Hepatocyte (in vitro differentiated cells): ENCODE measurements around the gene ZC3H12C. TPM values are rescaled to one million over a fixed set of nuclear protein-coding genes. Genes with fewer than 3 reads are reported as not detected.

Experiments used
- DNase-seq: peaks from one replicate; pipeline ENCODE4 v3.0.0-alpha.2; 2016; ENCODE audit warnings: low spot score
- H2AFZ ChIP-seq: fragments of 200-600 bp; sonication (generic); 2 replicates; pipeline ENCODE4 v1.6.0; 2016; ENCODE audit warnings: antibody characterized with exemption, mild to moderate bottlenecking
- H3K27ac ChIP-seq: fragments of 200-600 bp; sonication (generic); 2 replicates; pipeline ENCODE4 v1.5.1; 2016; ENCODE audit warnings: mild to moderate bottlenecking
- H3K27me3 ChIP-seq: fragments of 200-600 bp; sonication (generic); 2 replicates; pipeline ENCODE4 v1.6.1; 2016
- H3K36me3 ChIP-seq: fragments of 200-600 bp; sonication (generic); replicated peaks from 2 replicates; pipeline ENCODE4 v1.5.1; 2016; ENCODE audit warnings: low read depth; ENCODE audit not compliant: insufficient read depth
- H3K4me1 ChIP-seq: fragments of 200-600 bp; sonication (generic); 2 replicates; pipeline ENCODE4 v1.5.1; 2016; ENCODE audit warnings: mild to moderate bottlenecking, moderate library complexity; ENCODE audit not compliant: insufficient read depth
- H3K4me2 ChIP-seq: fragments of 200-600 bp; sonication (generic); 2 replicates; pipeline ENCODE4 v1.6.0; 2016
- H3K4me3 ChIP-seq: fragments of 200-600 bp; sonication (generic); 2 replicates; pipeline ENCODE4 v1.5.1; 2016; ENCODE audit warnings: mild to moderate bottlenecking
- H3K79me2 ChIP-seq: fragments of 200-600 bp; sonication (generic); 2 replicates; pipeline ENCODE4 v1.6.0; 2017; ENCODE audit warnings: mild to moderate bottlenecking
- H3K9me2 ChIP-seq: fragments of 200-600 bp; sonication (generic); replicated peaks from 2 replicates; pipeline ENCODE4 v1.6.0; 2017; ENCODE audit warnings: mild to moderate bottlenecking; ENCODE audit not compliant: insufficient read depth
- H3K9me3 ChIP-seq: fragments of 200-600 bp; sonication (generic); 2 replicates; pipeline ENCODE4 v1.5.1; 2016; ENCODE audit warnings: low read depth, mild to moderate bottlenecking
- H4K20me1 ChIP-seq: fragments of 200-600 bp; sonication (generic); 2 replicates; pipeline ENCODE4 v1.6.0; 2016; ENCODE audit warnings: mild to moderate bottlenecking; ENCODE audit not compliant: insufficient read depth, poor library complexity, severe bottlenecking
- EZH2 ChIP-seq: fragments of 200-600 bp; sonication (generic); IDR thresholded peaks from 2 replicates; pipeline ENCODE4 v1.6.1; 2016; ENCODE audit warnings: antibody characterized with exemption, mild to moderate bottlenecking, borderline replicate concordance
- EZH2phosphoT487 ChIP-seq: fragments of 200-600 bp; sonication (generic); IDR thresholded peaks from one replicate; pipeline ENCODE4 v1.6.1; 2018; ENCODE audit warnings: antibody characterized with exemption, mild to moderate bottlenecking, low read depth, moderate library complexity; ENCODE audit not compliant: unreplicated experiment, severe bottlenecking
- WGBS: methylation state at CpG from one replicate; pipeline ENCODE4 v1.1.6; 2016; ENCODE audit warnings: low lambda C conversion rate; ENCODE audit errors: missing lambda C conversion rate; 5-methylcytosine and 5-hydroxymethylcytosine counted together
- polyA plus RNA-seq: library from polyadenylated mRNA; unstranded; fragments of >200 nt; fragmentation: Nextera tagmentation; extraction: Ambion mirVana; gene quantifications from 2 replicates; pipeline ENCODE4 v1.2.1, GENCODE V29; 2016
- total RNA-seq: library from RNA; depleted of rRNA; stranded (reverse); fragments of >200 nt; gene quantifications from 2 replicates; pipeline ENCODE4 v1.2.3, GENCODE V29; 2014
- TF ChIP-seq, protein P1 (sequence below): fragments of 200-600 bp; sonication (generic); IDR thresholded peaks from 2 replicates; pipeline ENCODE4 v1.5.1; 2016; ENCODE audit warnings: antibody characterized with exemption, mild to moderate bottlenecking; ENCODE audit not compliant: poor library complexity

The ZC3H12C gene
- total and polyA plus RNA-seq, 2 experiments from 2014 or later, result 1.7 to 12.3 TPM

DNA sequence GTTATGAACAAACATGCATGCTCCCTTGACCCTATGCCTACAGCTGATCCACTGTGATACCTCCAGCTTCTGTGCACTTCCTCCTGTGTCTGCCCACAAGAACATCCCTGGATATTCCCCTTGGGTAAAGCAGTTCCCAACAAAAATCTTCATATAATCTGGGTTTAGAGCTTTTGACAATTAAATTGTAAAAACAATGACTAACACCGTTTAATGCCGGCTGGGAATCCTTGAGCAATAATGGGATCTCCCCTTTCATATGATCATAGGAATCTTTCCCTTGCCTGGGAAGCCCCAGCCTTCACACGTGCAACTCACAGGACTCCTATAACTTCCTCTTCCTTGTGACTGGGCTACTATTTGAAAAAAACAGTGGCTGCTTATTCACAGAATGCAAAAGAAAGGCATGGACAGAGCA is 6.3 kb upstream of the ZC3H12C start:
- H3K4me3 ChIP-seq, result no peak overlapping the region
- DNase-seq, result no peak
- no peak overlapping the region for H2AFZ ChIP-seq
- WGBS, result 84% methylated on average over 3 of the region's 3 CpGs
- no peaks in the 10 kb centered on the region for H3K4me1 ChIP-seq
- H3K4me2 ChIP-seq, result no peak overlapping the region
- H3K36me3 ChIP-seq, result no peaks in the 10 kb centered on the region
- no peaks in the 10 kb centered on the region for H3K9me2 ChIP-seq
- H3K9me3 ChIP-seq, result no peaks in the 10 kb centered on the region
- no peaks in the 10 kb centered on the region for H3K27me3 ChIP-seq
- H4K20me1 ChIP-seq, result no peaks in the 10 kb centered on the region
- H3K79me2 ChIP-seq, result no peaks in the 10 kb centered on the region
- no peak overlapping the region for H3K27ac ChIP-seq
- no peak for TF ChIP-seq EZH2phosphoT487
- TF ChIP-seq, protein P1, sequence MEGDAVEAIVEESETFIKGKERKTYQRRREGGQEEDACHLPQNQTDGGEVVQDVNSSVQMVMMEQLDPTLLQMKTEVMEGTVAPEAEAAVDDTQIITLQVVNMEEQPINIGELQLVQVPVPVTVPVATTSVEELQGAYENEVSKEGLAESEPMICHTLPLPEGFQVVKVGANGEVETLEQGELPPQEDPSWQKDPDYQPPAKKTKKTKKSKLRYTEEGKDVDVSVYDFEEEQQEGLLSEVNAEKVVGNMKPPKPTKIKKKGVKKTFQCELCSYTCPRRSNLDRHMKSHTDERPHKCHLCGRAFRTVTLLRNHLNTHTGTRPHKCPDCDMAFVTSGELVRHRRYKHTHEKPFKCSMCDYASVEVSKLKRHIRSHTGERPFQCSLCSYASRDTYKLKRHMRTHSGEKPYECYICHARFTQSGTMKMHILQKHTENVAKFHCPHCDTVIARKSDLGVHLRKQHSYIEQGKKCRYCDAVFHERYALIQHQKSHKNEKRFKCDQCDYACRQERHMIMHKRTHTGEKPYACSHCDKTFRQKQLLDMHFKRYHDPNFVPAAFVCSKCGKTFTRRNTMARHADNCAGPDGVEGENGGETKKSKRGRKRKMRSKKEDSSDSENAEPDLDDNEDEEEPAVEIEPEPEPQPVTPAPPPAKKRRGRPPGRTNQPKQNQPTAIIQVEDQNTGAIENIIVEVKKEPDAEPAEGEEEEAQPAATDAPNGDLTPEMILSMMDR, result no peak
- no peak for TF ChIP-seq EZH2

DNA sequence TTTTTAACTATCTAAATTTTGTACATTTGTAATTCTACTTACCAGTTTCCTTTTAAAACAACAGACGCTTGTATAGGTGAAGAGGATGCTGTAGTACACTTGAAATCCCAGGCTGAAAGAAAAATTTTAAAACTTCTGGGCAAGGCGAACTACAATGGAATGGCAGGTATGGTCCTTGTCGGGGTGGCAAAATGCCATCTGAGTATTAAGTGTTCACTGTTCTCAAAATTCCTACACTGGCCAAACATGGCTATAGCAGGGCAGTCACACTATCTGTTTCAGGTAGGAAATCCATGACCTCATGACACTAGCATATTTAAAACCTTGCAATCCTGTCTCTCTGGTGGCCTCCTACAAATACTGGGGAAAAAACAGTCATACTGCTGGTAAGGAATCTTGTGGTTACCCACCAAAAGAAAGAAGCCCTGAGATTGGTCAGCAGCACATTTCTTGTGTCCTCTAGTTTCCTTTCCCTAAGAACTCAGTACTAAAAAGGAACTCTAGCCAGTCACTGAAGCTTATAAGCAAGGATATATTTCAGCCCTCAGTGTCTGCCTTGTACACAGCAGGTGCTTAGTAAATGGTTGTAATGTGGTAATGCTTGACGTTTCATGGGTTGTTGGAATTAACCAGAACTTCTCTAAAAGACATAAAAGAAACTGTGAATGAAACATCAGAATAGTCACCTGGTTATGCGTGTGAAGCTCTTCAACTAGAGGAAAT is 5.2 kb upstream of the ZC3H12C start:
- H3K4me2 ChIP-seq, result no peak overlapping the region
- 91% methylated on average over 5 of the region's 5 CpGs for WGBS
- H3K27ac ChIP-seq, result no peak overlapping the region
- no peaks in the 10 kb centered on the region for H3K79me2 ChIP-seq
- no peaks in the 10 kb centered on the region for H3K27me3 ChIP-seq
- no peaks in the 10 kb centered on the region for H4K20me1 ChIP-seq
- H3K4me1 ChIP-seq, result no peaks in the 10 kb centered on the region
- H3K9me3 ChIP-seq, result no peaks in the 10 kb centered on the region
- TF ChIP-seq, protein P1, result no peak
- no peak for TF ChIP-seq EZH2phosphoT487
- no peak for TF ChIP-seq EZH2
- no peaks in the 10 kb centered on the region for H3K9me2 ChIP-seq
- no peaks in the 10 kb centered on the region for H3K36me3 ChIP-seq
- no peak overlapping the region for H2AFZ ChIP-seq
- DNase-seq, result no peak
- H3K4me3 ChIP-seq, result no peak overlapping the region

DNA sequence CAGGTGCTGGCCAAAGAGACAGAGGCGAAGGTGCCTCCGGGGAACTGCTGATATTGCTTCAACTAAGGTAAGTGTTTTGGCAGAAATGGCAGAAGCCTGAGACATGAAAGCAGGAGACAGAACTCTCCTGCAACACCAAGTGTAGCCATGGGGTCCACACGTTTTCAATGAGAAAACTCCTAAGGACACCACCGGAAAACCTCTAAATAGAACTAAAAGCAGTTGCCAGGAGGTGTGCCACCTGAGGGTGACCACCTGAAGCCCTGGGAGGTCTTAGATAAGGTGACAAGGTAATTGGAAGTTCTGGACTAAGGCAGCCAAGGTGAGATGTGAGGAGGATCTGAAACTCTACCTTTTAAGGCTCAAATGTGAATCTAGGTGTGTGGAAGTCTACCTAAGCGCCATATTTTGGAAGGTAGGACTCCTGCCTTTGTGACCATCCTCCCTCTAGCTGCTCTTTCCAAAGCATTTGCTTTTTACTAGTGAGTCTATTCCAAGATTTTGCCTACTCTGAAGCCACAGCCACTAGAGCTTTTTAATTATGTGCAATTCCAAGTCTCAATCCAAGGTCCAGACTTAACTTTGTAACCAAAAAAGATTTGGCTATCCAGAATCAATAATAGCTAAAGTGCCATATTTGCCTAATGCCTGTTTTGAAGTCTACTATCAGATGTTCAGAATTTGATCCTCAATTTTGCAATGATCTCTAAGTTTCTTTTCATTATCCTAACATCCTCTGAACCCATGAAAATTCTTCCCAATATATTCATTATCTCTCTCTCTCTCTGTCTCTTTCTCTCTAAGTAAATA is 4.5 kb upstream of the ZC3H12C start:
- 88% methylated on average over 5 of the region's 5 CpGs for WGBS
- H3K36me3 ChIP-seq, result no peaks in the 10 kb centered on the region
- no peak overlapping the region for H3K27ac ChIP-seq

More for the DNA sequence above, 4.5 kb upstream of the ZC3H12C start:
- no peaks in the 10 kb centered on the region for H3K4me1 ChIP-seq
- TF ChIP-seq EZH2 (no peak), EZH2phosphoT487 (no peak)
- TF ChIP-seq, protein P1, result no peak
- no peaks in the 10 kb centered on the region for H3K79me2 ChIP-seq
- no peaks in the 10 kb centered on the region for H4K20me1 ChIP-seq
- H3K9me3 ChIP-seq, result no peaks in the 10 kb centered on the region
- H3K4me3 ChIP-seq, result no peak overlapping the region
- no peaks in the 10 kb centered on the region for H3K9me2 ChIP-seq
- H3K27me3 ChIP-seq, result no peaks in the 10 kb centered on the region
- no peak for DNase-seq
- H3K4me2 ChIP-seq, result no peak overlapping the region
- H2AFZ ChIP-seq, result no peak overlapping the region
